GM19043 (cell line): Measurements from ENCODE around the gene PDE8B.

ENCODE experiments used
- ATAC-seq: cut with Tn5 transposase; IDR thresholded peaks from one replicate; pipeline ENCODE4 v1.9.1; 2021; ENCODE audit warnings: low read depth; ENCODE audit not compliant: unreplicated experiment

Gene PDE8B

GRCh38 chr5:77189421-77189820, 21.1 kb upstream of the PDE8B start:
- ATAC-seq = no peak

GRCh38 chr5:77192441-77193050, 17.9 kb upstream of the PDE8B start:
- ATAC-seq = no peak

GRCh38 chr5:77194762-77195161, 15.7 kb upstream of the PDE8B start:
- no peak for ATAC-seq

- no peak for ATAC-seq
Measured at GRCh38 chr5:77197840-77198554, 12.5 kb upstream of the PDE8B start.

- ATAC-seq = no peak
Measured at GRCh38 chr5:77200663-77201062, 9.8 kb upstream of the PDE8B start.

GRCh38 chr5:77202145-77202544, 8.3 kb upstream of the PDE8B start:
- ATAC-seq = no peak

- ATAC-seq = no peak
Measured at GRCh38 chr5:77204967-77205366, 5.5 kb upstream of the PDE8B start.

GRCh38 chr5:77208507-77209163, 1.8 kb upstream of the PDE8B start:
- ATAC-seq = no peak

GRCh38 chr5:77209495-77210090, 887 bp upstream of the PDE8B start:
- ATAC-seq = no peak

- no peak for ATAC-seq
Measured at GRCh38 chr5:77210964-77211690, 647 bp downstream of the PDE8B start.

GRCh38 chr5:77211691-77212047, 1.2 kb downstream of the PDE8B start:
- no peak for ATAC-seq

- no peak for ATAC-seq
Measured at GRCh38 chr5:77213601-77214000, 3.1 kb downstream of the PDE8B start.

GRCh38 chr5:77214151-77214550, 3.7 kb downstream of the PDE8B start:
- no peak for ATAC-seq

- no peak for ATAC-seq
Measured at GRCh38 chr5:77218263-77218662, 7.8 kb downstream of the PDE8B start.

GRCh38 chr5:77221115-77221514, 10.6 kb downstream of the PDE8B start:
- ATAC-seq = no peak

- ATAC-seq = no peak
Measured at GRCh38 chr5:77222722-77223121, 12.2 kb downstream of the PDE8B start.

- ATAC-seq = no peak
Measured at GRCh38 chr5:77223653-77224052, 13.2 kb downstream of the PDE8B start.

GRCh38 chr5:77224672-77225355, 14.3 kb downstream of the PDE8B start:
- no peak for ATAC-seq

- no peak for ATAC-seq
Measured at GRCh38 chr5:77225531-77225930, 15.1 kb downstream of the PDE8B start.

- no peak for ATAC-seq
Measured at GRCh38 chr5:77229887-77230286, 19.4 kb downstream of the PDE8B start.
